KBM-7 (cell line): ENCODE measurements around the gene FOXQ1.
"Not testable (repeated sequence)": the region's sequence is repeated elsewhere in the genome, so short reads cannot be mapped to it uniquely, and the experiment has no call there.

Experiments
- DNase-seq: peaks from one replicate; pipeline ENCODE4 v3.0.0-alpha.2; 2015
- in situ Hi-C: fragments of 300-500 bp; cut with MboI; formaldehyde crosslinking; loops from 2 replicates; pipeline ENCODE4 v1.14.3; 2020; ENCODE audit warnings: low sequenced_read_pairs, low pct_unique_long_range_greater_than_20kb, mixed read lengths

The FOXQ1 gene

GRCh38 chr6:1347161-1347560 lies 35.3 kb downstream of the FOXQ1 start:
- in situ Hi-C loops, result no loop called here
- no peak for DNase-seq

GRCh38 chr6:1348675-1349074 lies 36.8 kb downstream of the FOXQ1 start:
- no peak for DNase-seq
- in situ Hi-C loops, result no loop called here

GRCh38 chr6:1349655-1350054 lies 37.8 kb downstream of the FOXQ1 start:
- DNase-seq, result no peak
- in situ Hi-C loops, result no loop called here

- in situ Hi-C loops, result no loop called here
- DNase-seq, result no peak
Observed at GRCh38 chr6:1351381-1352008, 39.6 kb downstream of the FOXQ1 start.

GRCh38 chr6:1355068-1355467 lies 43.2 kb downstream of the FOXQ1 start:
- in situ Hi-C loops, DNase-seq: not testable (repeated sequence)

- in situ Hi-C loops, DNase-seq: not testable (repeated sequence)
Observed at GRCh38 chr6:1361717-1362116, 49.8 kb downstream of the FOXQ1 start.

- no peak for DNase-seq
- in situ Hi-C loops, result no loop called here
Observed at GRCh38 chr6:1362643-1363042, 50.7 kb downstream of the FOXQ1 start.

- in situ Hi-C loops, result no loop called here
- no peak for DNase-seq
Observed at GRCh38 chr6:1363298-1363697, 51.4 kb downstream of the FOXQ1 start.

GRCh38 chr6:1363729-1364572 lies 52.1 kb downstream of the FOXQ1 start:
- no peak for DNase-seq
- in situ Hi-C loops, result no loop called here
